Psoas muscle (tissue), 8 donors: ENCODE data around the gene ADAMTS18. TPM values are rescaled to one million over a fixed set of nuclear protein-coding genes. Genes with fewer than 3 reads are reported as not detected.
"Not testable (repeated sequence)": the region's sequence is repeated elsewhere in the genome, so short reads cannot be mapped to it uniquely, and the experiment has no call there.

ENCODE experiments used
- ATAC-seq, 4 donors: fragments of 200-7000 bp; cut with Tn5 transposase; one replicate each; pipeline ENCODE4 v1.9.1; 2020; ENCODE audit warnings: moderate library complexity in 3 of 4, mild to moderate bottlenecking in 2 of 4
- DNase-seq, 2 donors: peaks; one replicate each; pipeline ENCODE4 v3.0.0-alpha.2; 2020
- H3K27ac ChIP-seq: fragments of 200-600 bp; one replicate; pipeline ENCODE4 v1.8.0; 2022
- H3K27me3 ChIP-seq, 3 donors: fragments of 200-600 bp in 1 of 3; one replicate each; pipeline versions ENCODE4 v1.6.1 to v1.8.0; 2013 to 2022; ENCODE audit warnings: low read length in 2 of 3, mild to moderate bottlenecking in 2 of 3, moderate library complexity in 1 of 3; ENCODE audit not compliant: insufficient read depth in 3 of 3
- H3K36me3 ChIP-seq, 2 donors: fragments of 200-600 bp in 1 of 2; one replicate each; pipeline versions ENCODE4 v1.6.1 to v1.8.0; 2013 to 2022; ENCODE audit warnings: low read depth in 1 of 2, mild to moderate bottlenecking in 1 of 2, moderate library complexity in 1 of 2; ENCODE audit not compliant: insufficient read depth in 1 of 2
- H3K4me1 ChIP-seq: fragments of 200-600 bp; one replicate; pipeline ENCODE4 v1.8.0; 2022
- H3K4me3 ChIP-seq: fragments of 200-600 bp; one replicate; pipeline ENCODE4 v1.8.0; 2022; ENCODE audit warnings: mild to moderate bottlenecking
- H3K9me3 ChIP-seq: fragments of 200-600 bp; one replicate; pipeline ENCODE4 v1.8.0; 2022
- CTCF ChIP-seq: fragments of 200-600 bp; IDR thresholded peaks from one replicate; pipeline ENCODE4 v1.8.0; 2022; ENCODE audit warnings: antibody characterized with exemption
- WGBS, 3 donors: extraction: QIAGEN DNeasy Blood & Tissue Kit; methylation state at CpG; one replicate each; pipeline versions ENCODE4 v1.1.6 to v1.1.7; 2013; 5-methylcytosine and 5-hydroxymethylcytosine counted together
- intact Hi-C, 2 donors: fragments of 100-400 bp; cut with DNase I; formaldehyde crosslinking; loops; one replicate each; pipeline versions ENCODE4 v1.11.0 to v1.14.2; 2022
- polyA plus RNA-seq, 3 donors: library from polyadenylated mRNA; stranded (reverse); fragments of 200-250 nt; gene quantifications; one replicate each; pipeline ENCODE4 v1.2.3, GENCODE V29; 2013
- total RNA-seq, 4 donors: library from RNA; stranded (reverse); fragmentation: NEBNext Ultra II Directional in 2 of 4; extraction: Animal tissue kit (Norgen Biotek cat#: 25700) in 2 of 4; gene quantifications; one replicate each; pipeline versions ENCODE4 v1.2.1 to v1.2.4, GENCODE V29; 2021 to 2023
- donor health status: healthy with polysubstance abuse.
- donor health status: DM: no; HTN: no; CAD: no; lungs with moderate emphysema.
- donor health status: Bipolar disorder and iron deficiency.
- donor health status: healthy.
- donor health status: DM: yes; HTN: yes; CAD: no.
- donor health status: DM: no; HTN: no; CAD: no.
- donor health status: DM: no; HTN: no; CAD: no.
- donor health status: DM: yes; HTN: yes; CAD: no.

ADAMTS18 gene
- total and polyA plus RNA-seq, 7 donors, result 0.01 to 0.28 (median 0.03) TPM; not detected in 4

GRCh38 chr16:77469634-77470033 is 34.8 kb upstream of the ADAMTS18 start:
- ATAC-seq, result no peak

GRCh38 chr16:77468831-77469230 is 34.0 kb upstream of the ADAMTS18 start:
- 34 to 43% (median 39%) methylated on average over 3 of the region's 3 CpGs for WGBS, 3 donors
- intact Hi-C loops, result no loop called here
- DNase-seq (no peak), ATAC-seq (no peak)
- no peaks in the 10 kb centered on the region for H3K4me1 ChIP-seq
- no peaks in the 10 kb centered on the region for H3K9me3 ChIP-seq
- H3K27ac ChIP-seq, result no peak overlapping the region
- no peaks in the 10 kb centered on the region for H3K36me3 ChIP-seq
- no peak overlapping the region for H3K4me3 ChIP-seq
- H3K27me3 ChIP-seq, result no peaks in the 10 kb centered on the region
- TF ChIP-seq CTCF, result no peak

More at GRCh38 chr16:77469634-77470033, 34.8 kb upstream of the ADAMTS18 start:
- Histone ChIP-seq H3K36me3 (no peaks in the 10 kb centered on the region), H3K4me3 (no peak overlapping the region), H3K4me1 (no peaks in the 10 kb centered on the region), H3K27me3 (no peaks in the 10 kb centered on the region), H3K9me3 (no peaks in the 10 kb centered on the region), H3K27ac (no peak overlapping the region)
- 5 to 11% (median 7%) methylated on average over 3 of the region's 3 CpGs for WGBS, 3 donors
- TF ChIP-seq CTCF, result no peak
- intact Hi-C loops, result no loop called here
- DNase-seq, result peak; percentile 22 to 63

GRCh38 chr16:77467821-77468335 is 33.0 kb upstream of the ADAMTS18 start:
- intact Hi-C loops, result no loop called here
- no peaks in the 10 kb centered on the region for H3K9me3 ChIP-seq
- WGBS, 3 donors, result 46 to 55% (median 52%) methylated on average over 6 of the region's 6 CpGs
- H3K4me1 ChIP-seq, result no peaks in the 10 kb centered on the region
- H3K27me3 ChIP-seq, result no peaks in the 10 kb centered on the region
- no peaks in the 10 kb centered on the region for H3K36me3 ChIP-seq
- ATAC-seq (no peak), DNase-seq (no peak)
- TF ChIP-seq CTCF, result no peak
- H3K27ac ChIP-seq, result no peak overlapping the region
- H3K4me3 ChIP-seq, result no peak overlapping the region

GRCh38 chr16:77463659-77464058 is 28.8 kb upstream of the ADAMTS18 start:
- 88 to 100% (median 90%) methylated on average over 3 to 4 of the region's 5 CpGs for WGBS, 3 donors
- H3K27me3 ChIP-seq, ATAC-seq, intact Hi-C loops, H3K36me3 ChIP-seq, H3K9me3 ChIP-seq, H3K4me1 ChIP-seq, DNase-seq, H3K27ac ChIP-seq, H3K4me3 ChIP-seq: not testable (repeated sequence)

GRCh38 chr16:77462894-77463293 is 28.1 kb upstream of the ADAMTS18 start:
- Histone ChIP-seq H3K36me3 (no peaks in the 10 kb centered on the region), H3K27ac (no peak overlapping the region), H3K4me3 (no peak overlapping the region), H3K9me3 (no peaks in the 10 kb centered on the region), H3K27me3 (no peaks in the 10 kb centered on the region), H3K4me1 (no peaks in the 10 kb centered on the region)
- DNase-seq, result no peak
- no peak for TF ChIP-seq CTCF
- intact Hi-C loops, result no loop called here
- WGBS, 3 donors, result 27 to 34% (median 32%) methylated on average over 3 of the region's 3 CpGs
- ATAC-seq, result no peak
